Fibroblast of mammary gland (primary cell): ENCODE measurements around the gene NCK2.

ENCODE experiments used
- DNase-seq: peaks from one replicate; pipeline ENCODE4 v3.0.0-alpha.2; 2010; ENCODE audit warnings: low read depth
- H3K4me3 ChIP-seq: 2 replicates; pipeline ENCODE4 v1.5.1; 2011; ENCODE audit warnings: low read depth, mild to moderate bottlenecking, low read length, moderate library complexity; ENCODE audit not compliant: control insufficient read depth
- TF ChIP-seq, protein P1 (sequence below): conservative IDR thresholded peaks from 2 replicates; pipeline ENCODE4 v1.5.1; 2011; ENCODE audit warnings: low read depth, low read length, inconsistent platforms; ENCODE audit not compliant: control insufficient read depth, insufficient read depth

NCK2 gene

DNA sequence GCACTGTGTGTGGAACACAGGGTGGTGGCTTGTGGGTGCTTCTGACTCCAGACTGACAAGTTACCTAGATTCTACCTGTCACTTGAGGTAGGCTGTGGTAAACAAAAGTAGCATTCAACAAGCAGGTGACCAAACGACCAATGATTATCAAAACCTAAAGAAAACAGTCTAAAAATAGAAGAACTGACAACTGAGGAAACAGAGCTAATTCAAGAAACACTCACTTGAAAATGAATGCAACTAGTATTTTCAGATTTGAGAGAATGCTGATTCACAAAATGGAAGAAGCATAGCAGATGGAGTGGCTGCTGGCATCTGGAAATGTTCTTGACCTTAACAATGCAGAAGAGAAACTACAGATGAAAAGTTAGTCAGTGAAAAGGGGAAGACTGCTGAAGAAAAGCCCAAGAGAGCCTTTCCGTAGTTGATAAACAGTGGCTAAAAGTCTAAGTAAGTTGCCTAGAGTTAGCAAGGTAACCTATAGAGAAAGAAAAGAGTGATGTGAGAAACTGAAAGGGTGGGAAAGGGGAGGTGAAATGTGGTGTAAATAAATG is 170.4 kb downstream of the NCK2 start:
- no peak overlapping the region for H3K4me3 ChIP-seq
- TF ChIP-seq, protein P1, sequence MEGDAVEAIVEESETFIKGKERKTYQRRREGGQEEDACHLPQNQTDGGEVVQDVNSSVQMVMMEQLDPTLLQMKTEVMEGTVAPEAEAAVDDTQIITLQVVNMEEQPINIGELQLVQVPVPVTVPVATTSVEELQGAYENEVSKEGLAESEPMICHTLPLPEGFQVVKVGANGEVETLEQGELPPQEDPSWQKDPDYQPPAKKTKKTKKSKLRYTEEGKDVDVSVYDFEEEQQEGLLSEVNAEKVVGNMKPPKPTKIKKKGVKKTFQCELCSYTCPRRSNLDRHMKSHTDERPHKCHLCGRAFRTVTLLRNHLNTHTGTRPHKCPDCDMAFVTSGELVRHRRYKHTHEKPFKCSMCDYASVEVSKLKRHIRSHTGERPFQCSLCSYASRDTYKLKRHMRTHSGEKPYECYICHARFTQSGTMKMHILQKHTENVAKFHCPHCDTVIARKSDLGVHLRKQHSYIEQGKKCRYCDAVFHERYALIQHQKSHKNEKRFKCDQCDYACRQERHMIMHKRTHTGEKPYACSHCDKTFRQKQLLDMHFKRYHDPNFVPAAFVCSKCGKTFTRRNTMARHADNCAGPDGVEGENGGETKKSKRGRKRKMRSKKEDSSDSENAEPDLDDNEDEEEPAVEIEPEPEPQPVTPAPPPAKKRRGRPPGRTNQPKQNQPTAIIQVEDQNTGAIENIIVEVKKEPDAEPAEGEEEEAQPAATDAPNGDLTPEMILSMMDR: no peak
- DNase-seq: no peak

DNA sequence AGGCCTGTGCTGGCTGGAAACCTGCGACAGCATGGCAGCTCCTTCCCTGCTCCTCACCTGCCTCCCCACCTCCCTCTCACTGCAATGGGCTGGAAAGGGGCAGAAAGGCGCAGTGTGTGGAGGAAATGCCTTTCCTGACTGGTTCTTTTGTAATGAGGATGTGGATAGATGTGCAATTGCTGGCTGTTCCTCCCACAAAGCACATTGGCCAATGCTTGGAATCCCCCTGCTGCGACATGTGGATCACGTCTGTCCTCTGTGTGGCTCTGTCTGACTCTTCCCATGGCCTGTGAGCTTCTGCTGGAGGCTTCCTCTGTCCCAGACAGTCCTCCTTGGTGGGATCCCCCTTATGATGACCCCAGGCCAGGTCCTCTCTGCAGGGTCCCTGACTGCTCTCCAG is 172.5 kb downstream of the NCK2 start:
- no peak for DNase-seq
- no peak overlapping the region for H3K4me3 ChIP-seq
- TF ChIP-seq, protein P1: no peak

DNA sequence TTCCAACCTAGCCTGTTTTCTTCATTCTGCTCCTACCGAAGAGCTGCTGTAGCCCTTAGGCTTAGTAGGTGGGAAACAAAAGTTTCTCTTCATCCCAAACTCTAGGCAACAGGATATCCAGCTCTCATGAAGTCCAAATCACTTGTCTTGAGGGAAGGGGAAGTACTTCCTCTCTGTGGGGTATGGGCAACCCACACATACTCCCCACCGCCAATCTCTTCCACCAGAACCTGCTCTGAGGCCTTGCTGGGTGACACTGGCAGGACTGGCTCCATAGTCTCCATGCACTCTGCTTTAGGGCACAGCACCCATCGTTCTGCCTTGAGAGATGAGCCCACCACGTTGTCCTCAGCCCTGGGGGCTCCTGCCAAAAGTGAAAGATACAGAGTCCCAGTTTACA is 173.0 kb downstream of the NCK2 start:
- H3K4me3 ChIP-seq: no peak overlapping the region

DNA sequence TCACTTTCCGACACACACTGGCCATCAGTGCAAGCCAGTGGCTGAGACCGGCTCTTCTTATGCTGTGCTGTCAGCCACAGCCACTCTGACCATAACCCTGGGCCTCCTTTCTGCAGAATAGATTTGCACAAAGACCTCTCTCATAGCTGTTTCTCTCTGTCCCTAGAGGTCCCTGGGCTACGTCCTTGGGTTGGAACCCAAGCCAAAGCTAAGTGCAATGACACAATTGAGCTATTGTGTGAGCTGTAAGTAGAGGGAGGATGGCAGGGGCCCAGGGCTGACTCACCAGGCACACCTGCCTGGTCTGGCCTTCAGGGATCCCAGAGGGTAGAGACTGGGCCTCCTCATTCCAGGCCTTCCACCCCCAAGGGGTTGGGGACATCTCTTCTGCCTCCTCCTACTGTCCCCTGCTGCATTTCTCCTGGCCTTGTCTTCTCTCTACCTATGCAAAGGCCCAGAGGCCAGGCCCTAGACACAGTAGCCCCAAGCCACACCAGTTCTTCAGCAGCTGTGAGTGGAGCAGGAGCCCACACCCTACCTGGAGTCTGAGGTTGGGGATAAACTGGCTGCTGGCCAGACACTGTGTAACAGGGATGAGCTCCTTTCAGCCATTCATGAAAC is 174.6 kb downstream of the NCK2 start:
- DNase-seq: no peak
- TF ChIP-seq, protein P1: no peak
- H3K4me3 ChIP-seq: no peak overlapping the region

More for the DNA sequence above, 173.0 kb downstream of the NCK2 start:
- DNase-seq: no peak
- TF ChIP-seq, protein P1: no peak

DNA sequence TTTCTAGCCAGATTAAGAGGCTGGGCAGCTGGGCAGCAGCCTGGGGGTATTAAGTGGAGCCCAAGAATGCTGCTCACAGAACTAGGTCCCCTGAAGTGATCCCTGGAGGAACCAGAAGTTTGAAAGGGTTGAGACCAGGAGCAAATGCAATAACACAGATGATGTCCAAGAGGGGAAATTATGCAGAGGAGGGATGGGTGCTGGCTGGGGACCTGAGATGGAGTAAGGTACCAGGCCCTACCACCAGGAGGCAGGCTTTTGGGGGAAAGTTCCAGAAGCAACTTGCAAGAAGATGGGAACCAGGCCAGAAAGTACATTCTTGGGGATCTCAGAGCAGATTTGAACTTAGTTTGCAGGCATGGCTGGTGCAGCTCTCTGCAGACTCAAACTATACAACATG is 175.1 kb downstream of the NCK2 start:
- DNase-seq: peak; percentile 60
- TF ChIP-seq, protein P1: peak; percentile 55
- no peak overlapping the region for H3K4me3 ChIP-seq

DNA sequence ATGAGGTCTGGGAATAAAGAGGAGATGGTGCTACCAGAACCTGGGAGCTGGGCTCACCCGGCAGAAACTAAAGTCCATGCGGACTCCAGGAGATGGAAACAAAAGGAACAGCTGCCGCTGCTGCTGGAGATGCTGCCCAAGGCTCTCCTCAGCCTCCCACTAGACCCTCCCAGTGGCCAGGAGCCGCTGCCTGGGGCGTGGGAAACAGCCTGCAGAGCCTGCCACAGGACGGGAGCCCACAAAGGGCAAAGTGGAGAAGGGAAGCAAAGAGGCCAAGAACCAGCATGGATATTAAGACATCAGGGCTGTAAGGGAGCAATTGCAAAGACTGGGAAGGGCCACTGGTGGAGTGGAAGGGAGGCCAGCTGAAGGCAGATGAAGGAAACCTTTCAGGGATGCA is 179.6 kb downstream of the NCK2 start:
- DNase-seq: no peak
- TF ChIP-seq, protein P1: no peak
- H3K4me3 ChIP-seq: no peak overlapping the region
